Endothelial cell of coronary artery (primary cell): Measurements from ENCODE around the gene SLC5A7. TPM values are rescaled to one million over a fixed set of nuclear protein-coding genes. Genes with fewer than 3 reads are reported as not detected.

ENCODE experiments used
- total RNA-seq: library from RNA; depleted of rRNA; stranded (reverse); fragments of >200 nt; gene quantifications from 2 replicates; pipeline ENCODE4 v1.2.3, GENCODE V29; 2014

Gene SLC5A7
- total RNA-seq = not detected in 2 replicates

DNA sequence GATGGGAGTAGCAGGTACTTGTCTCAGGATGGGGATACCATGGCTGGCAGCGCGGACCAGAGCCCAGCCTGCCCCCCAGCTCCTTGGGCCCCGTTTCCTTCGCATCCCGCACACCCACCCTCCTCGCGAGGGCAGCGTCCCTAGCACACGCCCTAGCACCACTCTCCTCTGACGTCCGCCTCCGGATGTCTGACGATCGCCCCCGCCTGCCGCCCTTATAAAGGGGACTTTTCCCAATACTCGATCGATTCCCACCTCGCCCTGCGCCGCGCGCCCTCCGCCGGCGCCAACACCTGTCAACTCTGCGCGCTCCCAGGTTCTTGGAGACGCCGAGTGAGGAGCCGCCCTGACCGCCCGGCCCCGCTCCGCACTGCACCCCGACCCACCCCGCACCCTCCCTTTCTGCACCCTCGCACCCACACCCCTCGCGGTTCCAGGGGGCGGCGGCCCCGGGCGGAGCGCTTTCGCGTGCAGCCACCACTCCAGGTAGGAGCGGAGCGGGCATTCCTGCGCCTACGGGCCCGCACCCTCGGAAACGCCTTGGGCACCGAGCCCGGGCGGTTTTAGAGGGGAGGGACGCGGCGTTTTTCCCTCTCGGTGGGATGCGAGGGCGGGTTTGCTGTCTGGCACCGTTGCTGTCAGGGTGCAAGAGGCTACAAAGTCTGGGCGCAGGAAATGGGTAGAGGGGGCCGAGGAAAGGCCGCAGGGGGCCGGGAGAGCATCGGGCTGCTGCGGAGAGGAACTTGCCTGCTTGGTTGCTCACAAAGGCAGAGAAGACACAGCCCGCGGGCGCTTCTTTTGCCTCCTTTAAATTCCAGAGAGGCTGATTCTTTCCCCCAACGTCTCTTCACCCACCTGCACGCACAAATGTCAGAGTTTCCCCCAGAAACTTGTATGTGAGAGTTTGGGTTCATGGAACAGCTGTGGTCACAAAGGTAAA lies at the start of gene SLC5A7:
Gene SLC5A7, plus strand, starts transcription at position 247 of the 940 bp plus-strand sequence. CDS start 1,632 bp downstream, outside the sequence.

Other genes with a start within 250 kb of the SLC5A7 start
- not detected in 2 replicates for gene RGPD4, start 159.6 kb upstream of the SLC5A7 start, total RNA-seq